22Rv1 (cell line): ENCODE data around the gene P2RX7.
"Not testable (repeated sequence)": the region's sequence is repeated elsewhere in the genome, so short reads cannot be mapped to it uniquely, and the experiment has no call there.

Experiments used
- H3K27ac ChIP-seq: fragments of 450-650 bp; 2 replicates; pipeline ENCODE4 v1.5.1; 2017
- ZFX ChIP-seq: fragments of 450-650 bp; IDR thresholded peaks from 2 replicates; pipeline ENCODE4 v1.6.1; 2017; ENCODE audit warnings: antibody characterized with exemption, borderline replicate concordance
- TF ChIP-seq, protein P1 (sequence below): fragments of 450-650 bp; IDR thresholded peaks from 2 replicates; pipeline ENCODE4 v1.5.1; 2017; ENCODE audit warnings: mild to moderate bottlenecking

P2RX7 gene

DNA sequence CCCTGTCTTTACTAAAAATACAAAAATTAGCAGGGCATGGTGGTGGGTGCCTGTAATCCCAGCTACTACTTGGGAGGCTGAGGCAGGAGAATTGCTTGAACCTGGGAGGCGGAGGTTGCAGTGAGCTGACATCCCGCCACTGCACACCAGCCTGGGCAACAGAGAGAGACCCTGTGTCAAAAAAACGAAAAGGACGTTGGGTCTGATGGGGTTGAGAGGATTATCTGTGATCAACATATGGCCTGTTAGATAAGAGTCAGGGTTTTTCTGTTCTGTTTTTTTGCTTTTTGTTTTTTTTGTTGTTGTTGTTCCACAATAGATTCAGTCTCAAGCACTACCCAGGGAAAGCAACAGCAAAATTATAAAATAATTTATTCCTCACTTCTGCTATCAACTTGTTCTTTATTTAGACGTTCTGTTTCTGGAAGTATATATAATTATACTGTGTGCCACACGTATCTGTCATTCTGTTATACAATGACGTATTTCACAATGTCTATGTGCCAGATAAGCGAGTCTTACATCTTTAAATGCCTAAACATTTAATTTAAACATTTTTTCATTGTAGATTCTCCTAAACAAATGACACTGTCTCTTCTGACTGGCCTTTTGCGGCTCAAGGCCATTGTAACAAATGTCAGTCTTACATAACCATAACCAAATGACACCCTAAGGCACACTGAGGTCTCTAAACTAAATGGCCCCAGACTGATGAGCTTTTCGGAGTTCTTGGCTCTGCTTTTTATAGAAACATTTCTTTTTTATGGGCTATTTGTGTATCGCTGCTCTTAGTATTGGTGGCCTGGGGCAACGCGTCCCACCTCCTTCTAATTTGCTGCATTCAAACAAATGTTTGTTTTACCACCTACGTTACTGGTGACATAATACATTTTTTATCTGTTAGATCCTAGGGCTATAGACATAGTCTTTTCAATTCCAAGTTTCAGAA, 70.0 kb downstream of the P2RX7 start:
- TF ChIP-seq, protein P1, sequence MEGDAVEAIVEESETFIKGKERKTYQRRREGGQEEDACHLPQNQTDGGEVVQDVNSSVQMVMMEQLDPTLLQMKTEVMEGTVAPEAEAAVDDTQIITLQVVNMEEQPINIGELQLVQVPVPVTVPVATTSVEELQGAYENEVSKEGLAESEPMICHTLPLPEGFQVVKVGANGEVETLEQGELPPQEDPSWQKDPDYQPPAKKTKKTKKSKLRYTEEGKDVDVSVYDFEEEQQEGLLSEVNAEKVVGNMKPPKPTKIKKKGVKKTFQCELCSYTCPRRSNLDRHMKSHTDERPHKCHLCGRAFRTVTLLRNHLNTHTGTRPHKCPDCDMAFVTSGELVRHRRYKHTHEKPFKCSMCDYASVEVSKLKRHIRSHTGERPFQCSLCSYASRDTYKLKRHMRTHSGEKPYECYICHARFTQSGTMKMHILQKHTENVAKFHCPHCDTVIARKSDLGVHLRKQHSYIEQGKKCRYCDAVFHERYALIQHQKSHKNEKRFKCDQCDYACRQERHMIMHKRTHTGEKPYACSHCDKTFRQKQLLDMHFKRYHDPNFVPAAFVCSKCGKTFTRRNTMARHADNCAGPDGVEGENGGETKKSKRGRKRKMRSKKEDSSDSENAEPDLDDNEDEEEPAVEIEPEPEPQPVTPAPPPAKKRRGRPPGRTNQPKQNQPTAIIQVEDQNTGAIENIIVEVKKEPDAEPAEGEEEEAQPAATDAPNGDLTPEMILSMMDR: no peak
- no peak for TF ChIP-seq ZFX
- H3K27ac ChIP-seq: peak overlapping the region; percentile 74

DNA sequence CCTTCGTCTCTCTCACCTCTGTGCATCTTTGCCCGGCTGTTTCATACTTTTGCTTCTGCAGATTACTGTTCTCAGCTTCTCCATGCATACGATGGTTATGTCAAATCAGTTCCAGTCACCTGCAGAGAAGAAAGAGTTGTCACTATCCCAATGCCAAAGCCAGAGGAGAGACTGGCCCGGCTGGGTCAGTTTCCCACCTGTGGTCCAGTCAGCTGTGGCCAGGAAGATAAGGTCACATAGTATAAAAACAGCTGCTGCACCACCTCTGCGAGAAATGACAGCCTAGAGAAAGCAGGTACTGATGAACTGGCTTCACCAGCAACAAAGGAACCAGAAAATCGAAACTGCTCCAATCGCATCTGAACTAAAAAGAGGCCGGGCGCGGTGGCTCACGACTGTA, 70.8 kb downstream of the P2RX7 start:
- TF ChIP-seq, protein P1: no peak
- TF ChIP-seq ZFX: no peak
- peak overlapping the region; percentile 74 for H3K27ac ChIP-seq

DNA sequence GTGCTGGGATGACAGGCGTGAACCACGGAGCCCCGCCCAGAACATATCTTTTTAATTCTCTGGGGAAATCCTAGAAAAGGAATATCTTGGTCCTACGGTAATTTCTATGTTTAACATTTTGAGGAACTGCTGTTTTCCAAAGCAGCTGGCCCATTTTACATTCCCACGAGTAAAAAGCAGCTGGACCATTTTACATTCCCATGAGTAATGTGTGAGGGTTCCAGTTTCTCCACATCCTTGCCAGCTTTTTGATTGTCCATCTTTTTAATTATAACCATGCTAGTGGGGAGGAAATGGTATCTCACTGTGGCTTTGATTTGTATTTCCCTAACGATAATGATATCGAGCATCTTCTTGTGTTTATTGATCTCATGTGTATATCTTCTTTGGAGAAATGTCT, 72.8 kb downstream of the P2RX7 start:
- no peak overlapping the region for H3K27ac ChIP-seq
- no peak for TF ChIP-seq ZFX
- TF ChIP-seq, protein P1: no peak

DNA sequence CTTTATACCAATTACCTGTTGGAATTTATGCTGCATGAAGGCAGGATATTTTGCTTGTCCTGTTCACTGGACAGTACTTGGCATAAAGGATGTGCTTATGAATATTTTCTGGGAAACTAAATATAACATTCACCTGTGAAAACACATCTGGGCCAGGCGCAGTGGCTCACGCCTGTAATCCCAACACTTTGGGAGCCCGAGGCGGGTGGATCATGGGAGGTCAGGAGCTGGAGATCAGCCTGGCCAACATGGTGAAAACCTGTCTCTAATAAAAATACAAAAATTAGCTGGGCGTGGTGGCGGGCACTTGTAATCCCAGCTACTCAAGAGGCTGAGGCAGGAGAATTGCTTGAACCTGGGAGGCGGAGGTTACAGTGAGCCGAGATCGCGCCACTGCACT, 75.9 kb downstream of the P2RX7 start:
- H3K27ac ChIP-seq: not testable (repeated sequence)

DNA sequence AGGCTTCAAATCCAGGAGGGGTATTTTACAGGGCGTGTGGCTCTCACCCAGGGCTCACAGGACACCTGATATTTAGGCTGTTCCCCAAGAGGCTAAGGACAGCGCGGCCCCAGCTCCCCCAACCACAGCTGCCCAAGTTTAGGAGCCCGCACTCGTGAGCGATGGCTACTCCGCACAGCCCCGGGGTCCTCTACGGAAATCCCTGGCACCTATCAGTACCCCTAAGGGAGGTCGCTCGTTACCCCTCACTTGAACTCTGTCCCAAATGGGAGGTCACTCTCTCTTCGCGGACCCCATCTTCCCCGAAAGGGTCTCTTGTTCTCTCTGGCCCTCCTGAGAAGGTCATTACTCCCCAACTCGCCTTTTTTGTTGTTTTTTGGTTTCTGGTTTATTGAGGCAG, 76.5 kb downstream of the P2RX7 start:
- TF ChIP-seq, protein P1: no peak
- no peak for TF ChIP-seq ZFX
- peak overlapping the region; percentile 84 for H3K27ac ChIP-seq

DNA sequence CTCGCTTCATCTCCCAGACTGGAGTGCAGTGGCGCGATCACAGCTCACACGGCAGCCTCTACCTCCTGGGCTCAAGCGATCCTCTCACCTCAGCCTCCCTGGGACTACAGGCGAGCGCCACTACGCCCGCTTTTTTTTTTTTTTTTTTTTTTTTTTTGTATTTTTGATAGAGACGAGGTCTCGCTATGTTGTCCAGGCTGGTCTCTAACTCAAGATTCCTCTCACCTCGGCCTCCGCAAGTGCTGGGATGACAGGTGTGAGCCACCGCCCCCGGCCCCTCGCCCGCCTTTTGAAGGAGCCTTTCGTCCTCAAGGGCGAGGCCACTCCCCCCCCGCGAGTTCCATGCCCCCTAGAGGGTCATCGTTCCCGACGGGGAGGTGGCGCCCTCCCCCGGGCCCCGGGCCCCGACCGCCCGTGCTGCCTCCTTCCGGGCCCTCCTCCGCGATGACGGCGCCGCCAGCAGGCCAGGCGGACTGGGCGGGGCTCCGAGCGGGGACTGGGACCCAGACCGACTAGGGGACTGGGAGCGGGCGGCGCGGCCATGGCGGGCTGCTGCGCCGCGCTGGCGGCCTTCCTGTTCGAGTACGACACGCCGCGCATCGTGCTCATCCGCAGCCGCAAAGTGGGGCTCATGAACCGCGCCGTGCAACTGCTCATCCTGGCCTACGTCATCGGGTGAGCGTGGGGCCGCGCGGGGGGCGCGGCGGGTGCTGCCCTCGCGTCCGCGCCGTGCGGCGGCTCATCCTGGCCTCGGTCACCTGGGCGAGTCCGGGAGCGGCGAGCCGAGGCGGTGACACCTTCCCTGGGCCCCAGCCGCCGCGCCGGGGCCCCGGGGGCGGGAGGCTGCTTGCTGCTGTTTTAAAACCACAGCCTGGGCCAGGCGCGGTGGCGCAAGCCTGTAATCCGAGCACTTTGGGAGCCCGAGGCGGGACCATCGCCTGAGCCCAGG, 77.2 kb downstream of the P2RX7 start, which contains the start of gene P2RX4:
TSS of gene P2RX4 (plus strand) at position 506 of the 949 bp plus-strand sequence. CDS start at position 542, 36 bp downstream.
- peak within 1 kb of the TSS; percentile 84 for H3K27ac ChIP-seq

DNA sequence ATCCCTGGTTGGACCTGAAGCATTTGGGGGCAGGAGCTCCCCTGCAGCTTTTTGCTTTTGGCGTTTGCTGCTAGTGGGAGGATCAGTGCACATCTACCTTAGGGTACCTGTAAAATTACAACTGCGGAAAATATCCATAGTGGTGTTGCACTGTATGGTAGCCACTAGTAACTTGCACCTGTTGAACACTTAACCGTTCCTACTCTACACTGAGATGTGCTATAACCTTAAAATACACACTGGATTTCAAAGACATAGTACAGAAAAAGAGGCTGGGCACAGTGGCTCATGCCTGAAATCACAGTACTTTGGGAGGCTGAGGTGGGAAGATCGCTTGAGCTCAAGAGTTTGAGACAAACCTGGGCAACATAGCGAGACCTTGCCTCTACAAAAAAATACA, 80.2 kb downstream of the P2RX7 start:
- TF ChIP-seq ZFX: no peak
- TF ChIP-seq, protein P1: no peak
- 0 out of 2 replicates have a peak overlapping the region, but pooled peaks have one; percentile 74 for H3K27ac ChIP-seq

More for the DNA sequence above, 77.2 kb downstream of the P2RX7 start, which contains the start of gene P2RX4:
- TF ChIP-seq ZFX: no peak
- TF ChIP-seq, protein P1: peak; percentile 77
